H4 (cell line): ENCODE results near the gene SPP2. TPM values are rescaled to one million over a fixed set of nuclear protein-coding genes. Genes with fewer than 3 reads are reported as not detected.

Experiments used
- DNase-seq: peaks from one replicate; pipeline ENCODE4 v3.0.0-alpha.2; 2015; ENCODE audit warnings: low spot score
- total RNA-seq: library from RNA; depleted of rRNA; stranded (reverse); fragments of >200 nt; shearing (Covaris generic); gene quantifications from 2 replicates; pipeline ENCODE4 v1.2.3, GENCODE V29; 2014; rRNA removed

Gene SPP2
- total RNA-seq, 1 experiment from 2014 or later = not detected

- DNase-seq = no peak
These were observed 41.4 kb downstream of the SPP2 start for GRCh38 chr2:234091883-234092282.

GRCh38 chr2:234092344-234092743, 41.8 kb downstream of the SPP2 start:
- no peak for DNase-seq

- DNase-seq = no peak
These were observed 44.8 kb downstream of the SPP2 start for GRCh38 chr2:234095301-234095700.

- DNase-seq = no peak
These were observed 45.7 kb downstream of the SPP2 start for GRCh38 chr2:234096164-234096563.

- no peak for DNase-seq
These were observed 48.2 kb downstream of the SPP2 start for GRCh38 chr2:234098681-234099080.

GRCh38 chr2:234099266-234099665, 48.8 kb downstream of the SPP2 start:
- DNase-seq = no peak

GRCh38 chr2:234100686-234101085, 50.2 kb downstream of the SPP2 start:
- no peak for DNase-seq

- DNase-seq = no peak
These were observed 51.6 kb downstream of the SPP2 start for GRCh38 chr2:234102112-234102511.

- DNase-seq = no peak
These were observed 57.4 kb downstream of the SPP2 start for GRCh38 chr2:234107861-234108260.

GRCh38 chr2:234109321-234109720, 58.8 kb downstream of the SPP2 start:
- no peak for DNase-seq

- no peak for DNase-seq
These were observed 59.7 kb downstream of the SPP2 start for GRCh38 chr2:234110219-234110618.

- DNase-seq = no peak
These were observed 61.0 kb downstream of the SPP2 start for GRCh38 chr2:234111523-234111922.

- DNase-seq = no peak
These were observed 65.5 kb downstream of the SPP2 start for GRCh38 chr2:234116010-234116409.

GRCh38 chr2:234121999-234122398, 71.5 kb downstream of the SPP2 start:
- no peak for DNase-seq

- DNase-seq = no peak
These were observed 75.1 kb downstream of the SPP2 start for GRCh38 chr2:234125451-234126145.

- no peak for DNase-seq
These were observed 75.6 kb downstream of the SPP2 start for GRCh38 chr2:234126146-234126470.

Other genes with a start within 250 kb of the SPP2 start
- 83.4 and 105 TPM in 2 replicates for gene HJURP, start 196.2 kb upstream of the SPP2 start, total RNA-seq
- 1.3 and 7.6 TPM in 2 replicates for gene TRPM8, start 133.3 kb upstream of the SPP2 start, total RNA-seq